Stromal cell of bone marrow (primary cell): ENCODE data around the gene MOXD1.

Source experiments
- DNase-seq: peaks from one replicate; pipeline ENCODE4 v3.0.0-alpha.2; 2012; ENCODE audit warnings: low read depth

The MOXD1 gene

DNA sequence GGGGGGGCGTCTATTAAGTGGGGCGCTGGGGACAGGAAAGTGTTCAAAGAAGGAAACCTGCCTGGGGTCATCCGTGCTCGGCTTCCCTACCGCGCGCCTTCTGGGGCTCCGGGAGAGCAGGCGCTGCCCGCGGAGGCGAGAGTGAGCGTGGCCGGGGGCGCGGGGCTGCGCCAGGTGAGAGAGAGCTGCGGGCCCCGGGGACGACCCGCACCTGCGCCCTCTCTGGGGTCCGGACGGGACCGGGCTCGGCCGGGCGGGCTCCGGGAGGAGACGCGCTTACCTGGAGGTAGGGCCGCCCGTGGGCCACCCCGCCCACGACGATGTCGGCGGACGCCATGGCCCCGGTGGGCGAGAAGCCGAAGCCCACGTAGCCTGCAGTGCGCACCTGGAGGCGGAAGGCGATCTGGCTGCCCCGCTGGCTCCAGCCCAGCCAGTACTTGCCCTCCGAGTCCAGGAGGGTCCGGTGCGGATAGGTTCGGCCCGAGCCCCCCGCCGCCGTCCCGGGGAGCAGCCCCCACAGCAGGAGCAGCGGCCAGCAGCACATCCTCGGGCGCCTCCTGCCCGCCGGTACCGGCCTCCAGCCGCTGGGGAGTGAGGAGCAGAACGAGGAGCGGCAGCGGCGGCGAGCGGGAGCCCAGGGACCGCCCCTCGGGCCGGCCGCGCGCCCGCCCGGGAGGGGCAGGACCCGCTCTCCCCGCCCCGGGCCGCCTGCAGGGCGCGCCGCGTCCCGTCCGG lies at the start of gene MOXD1:
Gene MOXD1 (minus strand): TSS at position 593 of the 735 bp plus-strand sequence. CDS start 49 bp downstream, at position 544.
- peak; percentile 39 for DNase-seq

DNA sequence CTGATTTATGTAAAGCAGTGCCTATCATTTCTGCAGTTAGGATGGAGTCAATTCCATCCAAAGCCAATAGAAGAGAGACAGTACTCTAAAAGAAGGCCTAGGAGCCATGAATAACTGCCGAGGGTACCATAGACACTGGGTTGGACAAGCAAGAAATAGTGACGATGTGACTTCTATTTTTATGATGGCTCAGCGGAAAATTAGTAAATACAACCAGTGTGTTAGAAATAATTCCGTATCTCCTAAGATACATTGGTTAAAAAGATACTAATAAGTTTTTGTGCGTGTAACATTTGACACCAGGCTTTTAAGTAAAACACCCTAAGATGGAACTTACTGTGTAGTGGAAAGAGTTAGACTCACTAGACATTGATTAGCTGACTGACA lies 45.6 kb upstream of the MOXD1 start:
- no peak for DNase-seq

DNA sequence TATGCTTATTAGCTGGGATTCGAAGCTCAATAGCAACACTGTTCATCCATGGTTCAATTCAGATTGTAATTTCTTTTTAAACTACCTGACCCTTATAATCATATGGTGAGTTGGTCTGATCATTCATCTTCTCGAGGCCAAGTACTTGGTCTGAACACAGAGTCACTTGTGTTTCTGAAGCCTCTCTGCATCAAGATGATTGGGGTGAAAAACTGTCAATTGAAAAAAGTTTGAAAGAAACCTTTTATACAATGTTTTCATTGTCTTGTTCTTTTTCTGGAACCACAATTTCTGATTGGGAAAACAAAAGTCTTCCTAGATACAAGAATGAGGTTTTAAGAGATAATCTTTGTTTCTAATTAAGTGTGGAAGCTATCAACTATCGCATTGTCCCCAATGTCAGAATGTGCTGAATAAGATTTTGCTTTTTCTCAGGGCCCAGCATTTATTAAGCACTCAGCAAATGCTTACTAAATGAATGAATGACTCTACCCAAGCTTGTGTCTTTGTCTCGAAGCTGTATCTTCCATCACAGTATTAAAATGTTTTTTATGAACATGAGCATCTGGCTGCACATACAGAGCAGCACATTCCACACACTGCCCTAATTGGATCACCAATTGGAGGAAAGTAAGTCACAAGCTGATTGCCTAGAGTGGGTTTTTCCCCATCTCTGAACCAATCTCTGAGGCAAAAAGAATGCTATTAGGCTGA lies 45.0 kb upstream of the MOXD1 start:
- no peak for DNase-seq

DNA sequence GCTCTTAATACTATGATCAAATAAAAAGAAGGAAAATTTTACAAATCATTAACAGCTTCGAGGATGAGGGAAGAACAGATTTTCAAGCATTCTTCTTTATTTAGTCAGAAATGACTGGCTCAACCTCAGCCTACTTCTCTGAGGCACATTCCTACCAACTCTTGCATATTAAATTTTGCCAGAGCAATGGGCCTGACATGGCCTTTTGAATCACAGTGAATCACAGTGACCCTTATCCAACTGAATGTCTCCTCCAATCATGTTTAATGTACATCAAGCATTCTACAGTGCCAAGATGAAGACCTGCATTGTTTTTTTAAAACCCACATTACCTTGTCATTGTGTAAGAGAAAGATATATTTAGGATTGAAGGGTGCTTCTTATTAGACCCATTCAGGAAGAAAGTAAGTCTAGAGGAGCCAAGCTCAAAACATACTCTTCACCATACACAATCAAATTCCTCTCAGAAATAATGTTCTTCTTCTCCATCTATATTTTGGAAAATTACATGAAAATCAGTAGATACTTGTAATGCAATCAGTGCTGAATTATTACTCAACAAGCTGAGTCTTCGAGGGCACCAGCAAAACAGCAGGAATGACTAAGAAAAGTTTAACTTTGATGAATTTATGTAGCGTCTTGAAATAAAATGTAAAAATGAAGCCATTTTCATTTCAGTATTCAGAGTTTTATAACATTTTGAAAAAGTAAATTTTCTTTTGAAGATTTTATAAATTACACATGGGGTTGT lies 44.1 kb upstream of the MOXD1 start:
- peak; percentile 80 for DNase-seq

DNA sequence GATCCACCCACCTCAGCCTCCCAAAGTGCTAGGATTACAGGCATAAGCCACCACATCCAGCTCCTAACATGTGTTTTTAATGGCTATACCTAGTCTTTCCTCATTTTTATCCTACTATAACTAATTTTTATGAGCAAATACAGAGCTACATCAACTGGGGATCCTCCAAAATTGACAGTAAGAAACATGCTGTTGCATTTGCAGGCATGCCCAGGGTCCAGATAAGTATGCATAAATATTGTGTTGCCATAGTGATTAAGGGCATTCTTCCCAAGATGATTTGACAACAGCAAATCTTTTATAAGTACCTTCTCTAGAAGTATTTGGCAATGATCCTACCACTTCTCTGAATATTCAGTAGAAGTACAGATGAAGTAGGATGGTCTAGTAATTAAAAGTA lies 41.9 kb upstream of the MOXD1 start:
- DNase-seq, result no peak

DNA sequence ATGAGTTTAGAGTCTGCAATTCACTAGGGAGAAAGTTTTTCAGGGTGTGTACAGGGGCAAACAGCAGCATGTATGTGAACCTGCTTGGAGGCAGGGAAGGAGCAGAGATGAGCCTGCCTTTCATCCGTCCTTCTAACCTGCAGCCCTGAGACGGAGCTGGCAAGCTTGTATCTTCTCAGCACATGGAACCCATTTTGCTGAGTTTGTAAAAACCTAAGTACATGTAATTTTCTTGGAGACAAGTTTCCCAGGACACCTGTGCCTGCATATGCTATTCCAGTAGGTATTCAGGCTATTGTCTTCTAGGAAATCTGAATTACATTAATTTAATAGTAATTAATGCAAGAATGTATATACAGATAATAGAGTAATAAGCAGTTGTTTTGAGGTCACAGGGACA lies 28.8 kb upstream of the MOXD1 start:
- DNase-seq, result no peak

DNA sequence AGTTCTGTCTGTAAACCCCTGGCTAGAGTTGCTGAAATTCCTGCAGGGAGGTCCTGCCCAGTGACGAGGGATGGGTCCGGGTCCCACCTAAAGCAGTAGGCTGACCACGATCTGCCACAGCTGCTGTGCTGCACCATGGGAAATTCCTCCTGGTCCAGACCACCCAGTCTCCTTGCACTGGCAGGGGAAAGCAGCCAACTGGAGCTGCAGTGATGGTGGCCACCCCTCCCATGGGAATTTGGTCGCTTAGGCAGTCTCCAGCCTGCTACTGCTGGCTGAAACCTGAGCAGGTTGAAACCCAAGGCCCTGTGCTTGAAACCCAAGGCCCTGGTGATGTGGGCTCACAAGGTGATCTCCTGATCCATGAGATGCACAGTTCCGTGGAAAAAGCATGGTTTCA lies 23.9 kb upstream of the MOXD1 start:
- DNase-seq, result no peak

DNA sequence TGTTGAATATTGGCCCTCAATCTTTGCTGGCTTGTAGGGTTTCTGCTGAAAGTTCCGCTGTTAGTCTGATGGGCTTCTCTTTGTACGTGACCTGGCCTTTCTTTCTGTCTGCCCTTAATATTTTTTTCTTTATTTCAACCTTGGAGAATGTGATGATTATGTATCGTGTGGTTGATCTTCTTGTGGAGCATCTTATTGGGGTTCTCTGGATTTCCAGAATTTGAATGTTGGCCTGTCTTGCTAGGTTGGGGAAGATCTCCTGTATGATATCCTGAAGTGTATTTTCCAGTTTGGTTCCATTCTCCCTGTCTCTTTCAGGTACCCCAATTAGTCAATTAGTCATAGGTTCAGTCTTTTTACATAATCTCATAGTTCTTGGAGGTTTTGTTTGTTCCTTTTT lies 22.6 kb upstream of the MOXD1 start:
- no peak for DNase-seq

DNA sequence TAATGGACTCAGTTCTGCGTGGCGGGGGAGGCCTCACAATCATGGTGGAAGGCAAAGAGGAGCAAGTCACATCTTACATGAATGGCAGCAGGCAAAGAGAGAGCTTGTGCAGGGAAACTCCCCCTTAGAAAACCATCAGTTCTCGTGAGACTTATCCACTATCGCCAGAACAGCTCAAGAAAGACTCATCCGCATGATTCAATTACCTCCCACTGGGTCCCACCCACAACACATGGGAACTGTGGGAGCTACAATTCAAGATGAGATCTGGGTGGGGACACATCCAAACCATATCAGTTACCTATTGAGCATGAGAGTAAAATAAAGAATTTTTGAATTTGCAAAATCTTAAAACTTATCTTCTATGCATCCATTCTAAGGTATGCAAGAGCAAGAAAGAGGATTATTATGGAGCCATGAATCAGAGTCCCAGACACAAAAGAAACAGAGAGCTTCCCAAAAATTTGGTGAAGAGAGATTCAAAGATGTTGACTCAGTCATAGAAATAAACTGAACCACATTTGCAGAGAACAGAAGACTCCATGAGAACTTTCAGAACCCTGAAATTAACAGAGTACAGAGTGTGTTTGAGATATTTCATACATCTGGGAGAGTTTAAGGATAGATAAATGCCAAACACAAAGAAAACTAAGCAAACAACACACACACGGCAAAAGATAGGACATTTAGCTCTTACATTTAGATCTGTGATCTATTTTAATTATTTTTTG lies 17.1 kb upstream of the MOXD1 start:
- DNase-seq, result no peak

DNA sequence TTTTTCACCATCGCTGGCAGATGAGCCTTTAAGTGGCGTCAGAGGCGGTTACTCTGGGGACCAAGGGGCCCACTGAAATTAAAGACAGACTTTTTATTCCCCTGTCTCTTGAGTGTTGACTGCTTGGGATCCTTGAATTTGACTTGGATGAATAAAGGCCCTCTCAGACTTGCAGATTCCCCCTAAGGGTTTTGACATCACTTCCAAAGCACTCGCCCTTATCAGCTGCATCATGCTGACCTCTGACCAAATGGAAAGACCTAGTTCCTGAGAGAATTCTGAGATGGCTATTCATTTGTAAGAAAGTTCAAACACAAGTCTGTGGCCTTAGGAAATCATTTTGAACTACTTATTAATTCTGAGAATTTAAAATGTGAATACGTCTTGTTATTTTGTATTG lies 13.5 kb upstream of the MOXD1 start:
- DNase-seq, result no peak

DNA sequence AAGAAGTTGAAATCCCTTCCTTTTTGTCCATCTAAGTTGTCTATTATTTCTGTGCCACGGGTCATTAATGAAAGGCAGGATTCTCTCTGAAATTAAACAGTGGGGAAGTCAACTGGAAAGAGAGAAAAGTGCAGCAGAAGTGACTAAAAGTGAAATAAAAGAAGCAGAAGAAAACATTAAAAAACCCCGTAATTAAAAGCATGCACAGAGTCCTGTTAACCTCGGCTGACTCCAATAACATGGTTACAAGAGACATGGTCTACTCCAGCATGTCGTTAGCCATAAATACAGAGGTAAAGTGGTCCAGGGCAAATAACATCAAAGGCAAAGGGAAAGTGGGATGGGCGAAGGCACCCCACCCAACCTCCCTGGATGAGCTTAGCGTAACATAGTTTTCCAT lies 13.0 kb upstream of the MOXD1 start:
- no peak for DNase-seq

DNA sequence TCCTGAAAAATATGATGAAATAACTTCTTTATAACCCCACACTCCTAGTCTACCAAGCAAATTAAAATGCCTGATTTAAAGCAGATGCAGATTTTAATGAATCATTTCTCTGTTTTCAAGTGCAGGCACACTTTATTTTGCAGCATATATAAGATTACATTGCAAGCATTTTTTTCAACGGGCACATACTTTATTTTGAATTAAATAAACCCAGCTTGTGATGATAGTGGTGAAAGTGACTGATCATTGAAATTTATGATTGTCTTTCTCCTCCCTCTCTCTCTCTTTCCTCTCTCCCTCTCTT lies 12.2 kb upstream of the MOXD1 start:
- no peak for DNase-seq

DNA sequence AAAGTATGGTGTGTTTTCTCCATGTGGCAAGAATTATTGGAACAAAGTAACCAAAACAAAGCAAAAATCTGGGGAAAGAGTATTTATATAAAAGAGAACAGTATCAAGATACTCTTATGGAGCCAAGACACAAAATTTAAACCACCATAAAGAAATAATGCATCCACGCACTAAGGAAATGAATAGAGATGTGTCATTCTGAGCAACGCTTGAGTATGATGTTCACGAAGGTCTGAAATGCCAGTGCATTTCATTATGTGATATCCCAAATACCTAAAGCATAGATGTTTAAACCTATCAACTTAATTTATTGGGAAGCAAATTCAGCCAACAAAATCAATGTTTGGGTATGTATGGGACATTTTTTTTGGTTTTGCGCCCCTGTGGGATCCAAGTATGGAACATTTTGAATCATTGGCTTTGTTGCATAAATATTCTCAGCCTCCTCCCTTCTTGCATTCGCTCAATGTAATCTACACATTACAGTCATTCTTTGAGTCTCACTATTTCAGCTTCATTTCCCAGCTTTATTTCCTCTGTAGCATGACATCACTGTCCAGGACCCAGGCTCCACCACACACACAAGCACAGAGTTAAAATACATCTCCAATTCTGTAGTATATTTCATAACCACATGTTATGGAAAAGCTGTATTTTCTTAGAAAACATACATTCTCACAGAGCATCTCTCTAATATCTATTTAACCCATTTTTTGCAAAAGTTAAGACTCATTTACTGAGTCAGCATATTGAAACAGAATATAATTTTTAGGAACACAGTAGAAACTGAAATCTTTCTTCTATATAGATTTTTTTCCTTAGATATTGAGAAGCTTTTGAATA lies 11.6 kb upstream of the MOXD1 start:
- no peak for DNase-seq

DNA sequence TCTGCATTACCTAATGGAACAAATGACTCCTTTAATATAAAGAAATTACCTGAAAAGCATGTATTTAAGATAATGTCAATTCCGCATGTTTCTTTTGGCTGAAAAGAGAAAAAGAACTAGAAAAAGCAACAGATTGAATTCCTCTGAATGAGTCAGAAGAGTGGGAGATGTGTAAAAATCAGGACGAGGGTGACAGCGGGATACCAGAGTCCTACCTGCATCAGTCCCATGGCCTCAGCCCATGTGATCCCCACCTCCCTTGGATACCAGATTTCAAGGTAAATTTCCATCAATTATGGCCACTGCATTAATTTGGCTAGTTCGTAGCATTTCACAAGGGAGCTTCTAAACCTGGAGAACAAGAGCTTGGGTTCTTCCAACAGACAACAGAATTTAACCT lies 10.0 kb upstream of the MOXD1 start:
- DNase-seq, result no peak

DNA sequence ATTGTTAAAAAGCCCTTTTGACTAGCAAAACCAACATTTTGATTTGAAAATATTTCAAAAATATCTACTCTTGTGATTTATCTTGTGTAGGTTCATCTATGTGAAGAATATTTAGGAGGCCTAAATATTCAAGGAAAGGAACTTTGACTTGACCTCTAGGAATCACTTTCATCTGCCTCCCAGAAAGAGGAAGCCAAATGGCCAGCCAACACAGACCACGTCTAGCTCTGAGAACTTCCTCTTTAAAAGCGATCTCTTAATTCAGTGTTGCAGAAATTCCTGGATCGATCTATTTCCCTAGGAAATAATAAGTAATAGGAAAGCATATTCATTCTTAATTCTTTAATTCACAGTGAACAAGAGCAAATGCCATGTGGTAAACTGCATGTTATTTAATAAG lies 9.6 kb upstream of the MOXD1 start:
- DNase-seq, result no peak

DNA sequence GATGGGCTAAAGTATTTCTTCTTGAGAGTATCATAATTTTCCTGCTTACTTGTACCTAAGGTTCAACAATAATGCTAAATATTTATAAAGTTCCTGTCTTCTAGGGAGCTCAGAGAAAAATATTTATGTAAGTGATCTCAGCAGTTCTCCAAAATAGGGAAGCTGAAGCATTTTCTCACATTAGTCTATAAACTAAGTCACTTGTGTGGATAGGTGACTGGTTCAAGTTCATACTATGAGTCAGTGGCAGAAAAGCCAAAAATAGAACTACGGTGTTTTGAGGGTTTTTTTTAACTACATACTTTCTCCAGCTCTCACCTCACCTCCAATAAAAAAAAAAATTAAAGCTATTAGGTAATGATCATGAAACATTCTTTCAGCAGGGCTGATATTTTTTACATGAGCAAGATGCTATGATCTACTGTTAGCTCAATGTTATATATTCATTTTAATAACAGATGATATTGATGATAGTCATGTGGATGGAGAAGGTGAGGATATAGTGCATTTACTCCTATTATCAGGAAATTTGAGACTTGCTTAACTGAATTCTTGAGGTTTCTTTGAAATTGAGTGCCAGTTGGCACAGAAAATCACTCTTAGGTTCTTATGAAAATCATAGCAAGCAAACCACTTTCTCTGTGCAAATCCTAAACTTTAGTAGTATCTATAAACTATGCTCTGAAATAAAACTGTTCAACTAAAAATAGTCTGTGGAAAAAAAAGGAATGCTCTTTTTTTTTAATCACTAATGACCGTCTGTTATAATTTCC lies 4.1 kb upstream of the MOXD1 start:
- no peak for DNase-seq

DNA sequence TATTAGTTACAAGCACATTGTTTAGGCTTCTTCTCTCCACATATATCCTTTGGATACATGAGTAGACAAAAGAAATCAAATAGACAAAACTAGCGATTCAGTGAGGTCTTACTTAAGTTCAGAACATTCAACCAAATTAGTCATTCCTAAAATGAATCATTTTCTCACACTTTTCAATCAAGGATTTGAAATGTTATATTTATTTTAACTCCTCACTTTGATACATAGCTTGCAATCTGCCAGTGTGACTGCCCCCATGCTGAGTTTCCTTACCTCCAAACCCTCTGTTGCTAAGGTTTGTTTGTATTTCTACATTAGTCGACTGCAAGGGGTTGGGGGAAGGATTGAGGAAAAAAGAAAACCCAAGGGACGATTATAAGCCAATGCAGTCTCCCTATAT lies 3.5 kb upstream of the MOXD1 start:
- no peak for DNase-seq

DNA sequence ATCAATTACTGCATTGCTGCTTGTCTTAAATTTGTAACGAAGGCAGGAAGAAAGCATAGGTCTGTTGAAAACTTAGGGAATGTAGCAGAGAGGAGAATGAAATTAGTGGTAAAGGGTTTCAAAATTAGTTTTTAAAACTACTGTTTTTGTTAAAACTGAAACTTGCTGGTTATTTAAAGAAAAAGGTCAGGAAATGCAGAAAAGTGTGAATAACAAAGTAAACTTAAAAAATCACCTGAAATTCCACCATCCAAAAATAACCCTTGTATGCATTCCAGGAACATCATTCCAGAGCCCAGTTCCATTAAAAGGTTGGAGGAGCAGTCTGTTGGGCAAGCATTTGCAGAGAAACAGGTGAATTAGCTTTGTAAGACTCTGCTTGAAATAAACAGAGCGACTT lies 3.1 kb upstream of the MOXD1 start:
- DNase-seq, result no peak

DNA sequence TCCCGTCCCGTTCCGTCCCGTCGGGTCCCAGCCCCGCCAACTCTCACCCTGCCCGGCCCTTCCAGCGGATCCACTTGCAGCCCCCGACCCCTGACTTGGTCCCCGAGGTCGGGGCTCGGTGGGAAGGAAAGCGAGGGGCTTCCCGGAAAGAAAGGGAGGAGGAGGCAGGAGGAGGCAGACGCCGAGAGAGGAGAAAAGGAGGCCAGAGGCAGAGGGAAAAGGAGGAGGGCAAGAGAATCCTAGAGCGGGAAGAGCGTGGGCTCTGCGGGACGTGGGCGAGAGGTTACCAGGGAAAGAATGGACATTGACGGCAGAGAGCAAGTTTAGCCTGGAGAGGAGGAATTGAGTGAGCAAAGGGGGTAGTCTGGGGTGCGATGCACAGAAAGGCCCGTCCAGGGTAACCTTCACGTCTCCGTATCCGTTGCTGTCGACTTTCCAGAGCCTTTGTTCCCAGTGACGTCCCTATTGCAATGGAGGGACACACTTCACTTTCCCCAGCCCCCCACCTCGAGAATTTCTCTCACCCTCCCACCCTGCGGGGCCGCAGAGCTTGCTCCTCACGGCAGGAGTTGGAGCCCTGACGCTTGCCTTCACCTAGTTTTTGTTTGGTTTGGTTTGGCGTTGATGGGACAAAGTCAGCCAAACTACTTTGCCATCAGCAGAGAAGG lies 477 bp upstream of the MOXD1 start:
- DNase-seq, result no peak

DNA sequence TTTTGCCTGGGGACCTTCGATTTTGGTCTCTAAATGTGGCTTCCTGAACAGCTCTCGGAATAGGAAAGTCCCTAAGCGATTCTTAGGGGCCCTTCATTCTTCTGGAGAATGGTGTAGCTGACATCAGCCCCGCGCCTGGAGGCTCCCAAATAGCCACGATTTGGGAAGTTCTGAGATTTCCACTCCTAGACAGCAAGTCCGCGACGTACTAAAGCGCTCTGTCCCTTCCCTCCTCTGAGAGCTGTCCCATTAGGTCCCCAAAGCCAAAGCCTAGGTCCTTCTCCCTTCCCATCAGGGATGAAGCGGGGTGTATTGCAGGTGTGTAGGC lies 756 bp downstream of the MOXD1 start:
- no peak for DNase-seq
